ENCODE results near the gene ZNF98.

Gene ZNF98

DNA sequence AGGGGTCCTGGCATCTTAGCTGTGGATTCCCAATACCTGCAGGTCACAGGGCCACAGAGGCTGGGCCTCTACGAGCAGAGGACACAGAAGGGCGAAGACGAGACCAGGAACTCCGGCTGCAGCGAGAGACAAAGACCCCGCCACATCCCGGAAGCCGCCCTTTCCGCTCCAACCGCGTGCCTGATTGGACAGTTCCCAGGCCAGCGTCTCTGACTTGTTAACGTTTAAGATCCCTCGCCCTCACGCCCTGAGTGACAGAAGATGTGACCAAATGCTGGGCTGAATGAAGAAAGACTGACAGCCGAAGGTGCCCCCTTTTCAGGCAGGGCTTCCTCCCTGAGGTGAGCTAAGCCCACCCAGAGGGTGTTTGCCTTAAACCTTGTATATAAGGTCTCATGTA is at the start of gene ZNF98:
Gene ZNF98, minus strand, starts transcription at position 136 of the 400 bp plus-strand sequence. Its CDS starts 122 bp downstream, at position 14.
- DNase-seq (ENCODE audit: low read depth in 3 of 3), result no peak

DNA sequence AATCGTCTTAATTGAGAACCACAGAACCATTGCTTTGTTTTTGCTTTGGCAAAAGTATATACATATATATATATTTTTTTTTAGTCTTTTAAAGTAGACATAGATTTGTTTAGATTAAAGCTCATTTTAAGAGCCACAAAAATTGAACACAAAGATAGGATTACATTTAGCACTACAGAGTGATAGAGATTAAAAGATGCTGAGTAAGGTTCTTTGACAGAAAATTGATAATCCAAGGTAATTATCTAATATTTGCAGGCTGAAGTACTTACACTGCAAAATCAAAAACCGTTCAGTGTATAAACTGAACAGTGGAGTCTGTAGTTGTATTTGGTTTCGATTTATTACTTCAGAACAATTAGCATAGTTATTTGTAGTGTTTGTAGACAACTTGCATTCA is 24.5 kb upstream of the ZNF98 start:
- DNase-seq (ENCODE audit: low read depth in 3 of 3), result no peak

DNA sequence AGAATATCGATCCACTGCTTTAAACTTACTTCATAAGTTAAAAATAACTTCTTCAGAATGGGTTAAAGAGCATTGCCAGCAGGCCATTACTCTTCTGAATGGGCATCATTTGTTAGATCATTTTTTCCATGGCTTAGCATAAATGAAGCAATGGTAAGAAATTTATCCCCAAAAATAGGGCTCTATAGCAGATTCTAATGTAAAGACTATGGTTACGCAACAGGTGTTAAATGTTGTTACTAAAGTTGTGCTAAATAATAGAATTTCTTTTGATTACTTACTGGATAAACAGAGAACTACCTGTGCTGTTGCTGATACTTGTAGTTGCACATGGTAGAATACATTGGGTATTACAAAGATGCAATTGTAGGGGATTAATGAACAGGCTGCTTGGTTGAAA is 15.9 kb upstream of the ZNF98 start:
- DNase-seq (ENCODE audit: low read depth in 3 of 3), result no peak

DNA sequence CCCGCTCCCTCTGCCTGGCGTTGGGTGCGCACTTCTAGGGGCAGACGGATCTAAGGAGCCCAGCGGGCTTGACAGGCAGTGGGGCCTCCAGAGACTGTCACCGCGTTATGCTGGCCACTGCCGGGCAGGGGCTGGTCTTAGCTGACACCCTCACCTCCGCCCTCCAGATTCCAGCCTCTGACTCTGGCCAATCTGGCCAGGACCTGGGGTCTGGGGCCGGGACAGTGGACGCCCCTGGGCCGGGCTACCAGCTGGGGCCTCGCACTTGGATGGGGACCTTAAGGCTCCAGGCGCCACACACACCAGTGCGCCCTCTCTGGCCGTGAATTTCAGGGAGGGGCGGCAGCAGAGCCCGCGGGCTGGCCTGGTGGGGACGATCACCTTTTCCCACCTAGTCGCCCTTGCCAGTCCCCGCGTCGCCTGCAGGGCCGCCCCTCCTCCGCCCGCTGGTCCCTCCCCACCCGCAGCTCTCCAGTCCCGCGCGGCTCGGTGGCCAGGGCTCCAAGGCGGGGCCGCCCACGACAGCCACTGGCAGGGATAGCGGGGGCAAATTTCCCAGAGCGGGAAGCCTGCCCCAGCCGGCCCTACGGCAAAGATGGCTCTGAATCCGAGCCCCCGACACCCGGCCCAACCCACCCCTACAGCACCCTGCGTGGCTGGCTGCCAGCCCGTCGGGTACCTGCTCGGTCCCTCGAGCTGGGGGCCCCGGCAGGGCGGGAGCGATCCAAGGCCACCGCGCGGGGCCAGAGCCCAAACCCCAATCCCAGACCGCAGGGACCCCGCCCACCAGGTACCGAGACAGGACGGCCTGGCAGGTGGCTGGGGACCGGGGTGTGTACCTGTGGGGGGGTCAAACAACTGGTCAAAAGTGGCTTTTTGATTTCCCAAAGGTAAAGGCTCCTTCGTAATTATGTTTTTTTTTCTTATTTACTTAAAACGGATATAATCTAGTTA is 6.1 kb upstream of the ZNF98 start:
- no peak for DNase-seq (ENCODE audit: low read depth in 3 of 3)

DNA sequence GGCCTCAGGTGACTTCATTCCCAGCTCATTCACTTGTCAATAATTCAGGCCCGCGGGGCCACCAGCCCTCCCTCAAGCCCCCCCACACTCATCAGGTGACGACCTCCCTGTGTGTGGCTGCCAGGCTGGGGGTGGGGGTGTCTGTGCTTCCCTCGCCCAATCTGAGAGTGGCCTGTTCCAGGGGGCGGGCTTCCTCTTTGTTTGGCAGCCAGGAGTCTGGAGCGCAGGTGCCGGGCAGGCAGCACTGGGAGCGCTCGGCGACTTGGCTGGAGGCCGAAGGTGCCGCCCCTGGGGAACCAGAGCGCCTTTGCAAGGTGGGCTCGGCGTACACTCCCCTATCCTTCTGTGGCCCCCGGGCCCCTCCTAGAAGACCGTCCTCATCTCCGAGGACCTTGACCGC is 5.4 kb upstream of the ZNF98 start:
- DNase-seq (ENCODE audit: low read depth in 3 of 3), result no peak

DNA sequence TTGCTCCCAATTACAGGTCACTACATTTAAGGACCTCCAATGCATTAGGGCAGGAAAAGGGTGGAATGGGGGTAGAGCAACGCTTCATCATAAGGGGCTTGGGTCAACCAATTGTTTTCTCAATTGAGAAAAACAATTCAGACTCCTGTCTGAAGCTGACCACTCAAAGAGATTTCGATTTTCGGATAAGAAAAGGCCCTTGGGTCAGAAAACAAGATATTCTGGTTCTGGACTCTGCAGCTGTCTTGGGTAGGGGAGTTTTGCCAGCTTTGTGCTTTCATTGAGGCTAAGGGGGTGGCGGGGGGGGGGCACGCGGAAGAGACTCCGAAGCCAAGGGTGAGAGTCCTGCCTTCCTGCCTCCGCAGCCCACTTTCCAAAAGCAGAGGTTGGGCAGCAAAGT is 4.8 kb upstream of the ZNF98 start:
- no peak for DNase-seq (ENCODE audit: low read depth in 3 of 3)

DNA sequence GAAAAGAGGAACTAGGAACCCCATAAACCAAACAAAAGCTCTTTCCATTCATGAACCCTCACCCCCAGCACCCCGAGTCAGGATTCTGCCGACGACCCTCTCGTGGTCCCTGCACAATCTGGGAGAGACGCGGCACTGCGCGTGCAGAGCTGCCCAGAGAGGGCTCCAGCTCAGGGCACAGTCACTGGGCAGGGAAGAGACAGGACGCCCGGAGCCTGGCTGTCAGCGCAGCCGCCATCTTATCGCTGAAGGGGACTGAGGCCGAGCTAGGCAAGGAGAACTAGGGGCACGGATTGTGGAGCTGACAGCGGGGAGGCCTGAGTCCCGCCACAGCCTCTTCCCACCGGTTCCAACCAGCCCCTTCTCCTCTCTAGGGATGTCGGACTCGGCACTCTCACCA is 349 bp downstream of the ZNF98 start:
- no peak for DNase-seq (ENCODE audit: low read depth in 3 of 3)

DNA sequence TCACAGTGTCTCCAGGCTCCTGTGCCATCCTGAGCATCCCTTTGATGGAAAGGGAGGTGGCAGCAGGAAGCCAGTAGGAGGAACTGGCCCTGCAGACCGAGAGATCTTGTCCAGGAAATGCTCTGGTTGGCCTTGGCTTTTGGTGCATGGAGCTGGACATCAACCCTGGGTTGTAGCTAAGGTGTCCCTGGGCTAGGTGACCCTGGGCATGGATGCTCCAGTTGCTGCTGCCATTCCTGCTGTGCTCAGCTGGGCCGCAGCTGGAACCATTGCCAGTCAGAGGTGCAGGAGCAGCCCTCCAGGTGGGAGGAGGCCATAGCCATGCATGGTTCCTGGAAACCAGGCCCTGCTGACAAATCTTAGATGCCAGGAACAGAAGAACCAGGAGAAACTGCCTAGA is 67.5 kb downstream of the ZNF98 start:
- DNase-seq (ENCODE audit: low read depth in 3 of 3), result no peak
